Measurements from ENCODE around the gene IL9R. TPM values are rescaled to one million over a fixed set of nuclear protein-coding genes. Genes with fewer than 3 reads are reported as not detected.
"Not testable (repeated sequence)": the region's sequence is repeated elsewhere in the genome, so short reads cannot be mapped to it uniquely, and the experiment has no call there.

IL9R gene
- total RNA-seq, 6 experiments from 2014 or later, result 0.12 to 0.35 TPM; not detected in 4

DNA sequence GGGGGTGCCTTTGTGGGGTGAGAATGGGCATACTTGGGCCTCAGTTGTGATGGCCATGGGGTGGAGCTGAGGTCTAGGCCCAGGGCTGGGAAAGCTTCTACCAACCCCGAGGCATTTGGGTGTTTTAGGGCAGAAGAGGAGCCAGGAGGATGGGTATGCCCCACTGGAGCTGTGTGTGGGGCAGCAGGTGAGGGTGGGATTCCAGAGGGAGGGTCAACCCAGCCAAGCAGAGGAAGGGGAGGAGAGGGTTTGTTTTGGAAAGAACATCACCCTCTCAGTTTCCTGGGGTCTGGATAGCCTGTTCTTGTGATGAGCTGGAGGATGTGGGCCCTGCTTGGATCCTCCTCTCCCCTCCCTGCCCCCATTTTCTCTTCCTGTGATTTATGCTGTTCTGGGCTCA lies 620 bp downstream of the IL9R start:
- no peak overlapping the region for H3K27ac Mint-ChIP-seq
- no peaks in the 10 kb centered on the region for H3K36me3 Mint-ChIP-seq (ENCODE audit: low read depth)
- DNase-seq, result no peak
- TF ChIP-seq, protein P1, sequence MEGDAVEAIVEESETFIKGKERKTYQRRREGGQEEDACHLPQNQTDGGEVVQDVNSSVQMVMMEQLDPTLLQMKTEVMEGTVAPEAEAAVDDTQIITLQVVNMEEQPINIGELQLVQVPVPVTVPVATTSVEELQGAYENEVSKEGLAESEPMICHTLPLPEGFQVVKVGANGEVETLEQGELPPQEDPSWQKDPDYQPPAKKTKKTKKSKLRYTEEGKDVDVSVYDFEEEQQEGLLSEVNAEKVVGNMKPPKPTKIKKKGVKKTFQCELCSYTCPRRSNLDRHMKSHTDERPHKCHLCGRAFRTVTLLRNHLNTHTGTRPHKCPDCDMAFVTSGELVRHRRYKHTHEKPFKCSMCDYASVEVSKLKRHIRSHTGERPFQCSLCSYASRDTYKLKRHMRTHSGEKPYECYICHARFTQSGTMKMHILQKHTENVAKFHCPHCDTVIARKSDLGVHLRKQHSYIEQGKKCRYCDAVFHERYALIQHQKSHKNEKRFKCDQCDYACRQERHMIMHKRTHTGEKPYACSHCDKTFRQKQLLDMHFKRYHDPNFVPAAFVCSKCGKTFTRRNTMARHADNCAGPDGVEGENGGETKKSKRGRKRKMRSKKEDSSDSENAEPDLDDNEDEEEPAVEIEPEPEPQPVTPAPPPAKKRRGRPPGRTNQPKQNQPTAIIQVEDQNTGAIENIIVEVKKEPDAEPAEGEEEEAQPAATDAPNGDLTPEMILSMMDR (IDR thresholded peaks at IDR 0.05), result no peak
- H3K4me3 Mint-ChIP-seq, result no peak overlapping the region
- peaks cover 3% of the 10 kb centered on the region; the same call in 1 of the 2 replicates for H3K27me3 Mint-ChIP-seq (ENCODE audit: insufficient read depth)
- 0 out of 2 replicates have a peak, but pooled peaks cover 6% of the 10 kb centered on the region for H3K4me1 Mint-ChIP-seq (ENCODE audit: low read depth)
- 0 out of 2 replicates have a peak, but pooled peaks cover under 1% of the 10 kb centered on the region for H3K9me3 Mint-ChIP-seq

DNA sequence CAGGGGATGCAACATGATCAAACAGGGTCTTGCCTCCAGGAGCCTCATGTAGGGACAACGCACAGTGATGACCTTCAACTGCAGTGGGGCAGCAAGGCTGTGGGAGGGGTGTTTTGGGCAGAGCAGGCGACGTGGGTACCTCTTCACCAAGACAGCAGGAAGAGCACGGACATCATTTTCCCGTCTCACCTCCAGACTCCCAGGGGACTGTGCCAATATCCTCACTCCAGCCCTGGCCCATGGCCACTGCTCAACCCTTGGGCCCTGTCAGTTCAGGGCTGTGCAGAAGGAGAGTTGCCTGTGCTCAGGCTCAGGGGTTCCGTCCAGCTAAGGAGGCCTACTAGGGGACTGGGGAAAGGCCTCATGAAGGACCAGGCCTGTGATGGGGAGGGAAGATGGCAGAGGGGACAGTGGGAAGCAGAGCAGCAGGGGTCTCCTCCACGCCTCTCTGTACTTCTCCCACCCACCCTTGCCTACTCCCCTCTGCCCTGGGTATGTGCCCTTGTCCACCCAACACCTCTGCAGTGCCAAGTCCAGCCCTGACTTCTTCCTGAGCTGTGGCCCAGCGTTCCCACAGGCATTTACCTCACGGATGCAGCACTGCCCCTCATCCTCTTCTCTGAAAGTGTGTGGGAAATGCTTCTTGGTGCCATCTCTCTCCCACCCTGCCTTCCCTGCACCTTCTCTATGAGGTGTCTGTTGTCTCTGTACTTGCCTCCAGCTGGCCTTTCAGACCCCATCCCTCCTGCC lies 1.4 kb downstream of the IL9R start:
- no peak overlapping the region for H3K27ac Mint-ChIP-seq
- 0 out of 2 replicates have a peak, but pooled peaks cover 6% of the 10 kb centered on the region for H3K4me1 Mint-ChIP-seq (ENCODE audit: low read depth)
- TF ChIP-seq, protein P1 (IDR thresholded peaks at IDR 0.05), result no peak
- no peak overlapping the region for H3K4me3 Mint-ChIP-seq
- H3K36me3 Mint-ChIP-seq (ENCODE audit: low read depth), result no peaks in the 10 kb centered on the region
- peaks cover 3% of the 10 kb centered on the region; the same call in 1 of the 2 replicates for H3K27me3 Mint-ChIP-seq (ENCODE audit: insufficient read depth)
- H3K9me3 Mint-ChIP-seq, result 0 out of 2 replicates have a peak, but pooled peaks cover 5% of the 10 kb centered on the region
- DNase-seq, result no peak

DNA sequence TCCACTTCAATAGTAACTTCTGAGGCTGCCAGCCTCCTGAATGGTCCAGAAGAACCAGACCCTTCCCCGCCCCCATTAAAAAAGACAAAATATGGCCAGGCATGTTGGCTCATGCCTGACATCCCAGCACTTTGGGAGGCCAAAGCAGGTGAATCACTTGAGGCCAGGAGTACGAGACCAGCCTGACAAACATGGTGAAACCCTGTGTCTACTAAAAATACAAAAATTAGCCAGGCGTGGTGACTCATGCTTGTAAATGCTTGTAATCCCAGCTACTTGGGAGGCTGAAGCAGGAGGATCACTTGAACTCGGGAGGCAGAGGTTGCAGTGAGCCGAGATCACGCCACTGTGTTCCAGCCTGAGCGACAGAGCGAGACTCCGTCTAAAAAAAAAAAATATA lies 2.3 kb downstream of the IL9R start:
- H3K27ac Mint-ChIP-seq; H3K27me3 Mint-ChIP-seq (ENCODE audit: insufficient read depth); H3K4me1 Mint-ChIP-seq (ENCODE audit: low read depth); H3K4me3 Mint-ChIP-seq; H3K36me3 Mint-ChIP-seq (ENCODE audit: low read depth); H3K9me3 Mint-ChIP-seq; DNase-seq: not testable (repeated sequence)

DNA sequence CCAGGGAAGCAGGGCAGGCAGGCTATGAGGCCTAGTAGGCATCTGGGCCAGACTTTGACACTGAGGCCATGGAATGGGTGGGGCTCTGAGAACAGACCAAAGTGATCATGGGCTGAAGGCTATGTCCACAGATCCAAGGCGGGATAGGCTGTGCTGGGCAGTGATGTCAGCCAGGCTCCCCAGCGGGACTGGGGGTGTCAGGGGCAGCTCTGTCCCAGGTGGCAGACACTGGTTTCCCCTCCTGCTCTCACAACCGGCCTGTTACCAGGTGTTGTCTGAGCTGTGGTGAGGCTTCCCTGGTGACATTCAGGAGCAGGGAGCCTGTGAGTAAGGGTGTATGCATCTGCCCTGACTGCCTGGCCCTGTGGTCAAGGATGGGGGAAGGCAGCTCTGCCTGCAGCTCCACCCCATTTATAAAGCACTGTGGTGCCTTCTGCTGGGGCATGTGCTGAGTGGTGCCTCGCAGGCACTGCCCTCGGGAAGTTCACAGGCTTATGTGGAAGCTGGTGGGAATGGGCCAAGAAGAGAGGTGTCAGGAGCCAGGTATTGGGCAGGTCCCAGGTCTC lies 2.9 kb downstream of the IL9R start:
- Mint-ChIP-seq H3K4me1 (ENCODE audit: low read depth) (0 out of 2 replicates have a peak, but pooled peaks cover 6% of the 10 kb centered on the region), H3K27ac (no peak overlapping the region), H3K4me3 (no peak overlapping the region), H3K27me3 (ENCODE audit: insufficient read depth) (peaks cover 3% of the 10 kb centered on the region; the same call in 1 of the 2 replicates), H3K36me3 (ENCODE audit: low read depth) (no peaks in the 10 kb centered on the region), H3K9me3 (peaks cover 11% of the 10 kb centered on the region; the same call in 1 of the 2 replicates)
- DNase-seq, result no peak
- TF ChIP-seq, protein P1 (IDR thresholded peaks at IDR 0.05), result no peak

DNA sequence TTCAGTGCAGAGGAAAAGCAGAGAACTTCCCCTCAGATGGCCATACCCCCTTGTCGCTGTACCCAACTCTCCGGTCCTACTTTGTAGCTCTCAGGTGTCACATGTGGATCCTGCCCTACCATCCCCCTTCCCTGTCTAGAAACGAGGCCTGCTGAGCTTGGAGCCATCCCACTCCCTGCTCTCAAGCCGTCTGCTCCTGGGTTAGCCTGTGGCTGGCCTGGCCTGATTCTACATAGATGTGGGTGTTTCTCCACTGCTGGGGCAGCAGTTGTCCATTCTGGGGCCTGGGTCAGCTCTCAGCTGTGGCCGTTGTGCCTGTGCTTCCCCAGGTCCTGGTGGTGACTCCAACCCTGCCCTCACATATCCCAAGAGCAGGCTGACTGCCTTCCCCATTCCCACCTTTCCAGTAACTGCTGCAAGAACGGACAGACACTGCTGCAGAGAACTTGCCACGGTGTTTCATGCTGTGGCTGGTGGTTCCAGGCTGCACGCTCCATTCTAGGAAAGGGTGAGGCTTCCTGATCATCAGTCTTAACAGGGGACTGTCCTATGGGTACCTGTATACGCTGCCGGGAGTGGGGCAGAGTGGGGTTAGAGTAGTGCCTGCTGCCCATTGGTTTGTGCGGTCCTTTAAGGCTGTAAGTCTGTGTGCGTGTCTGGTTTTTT lies 3.6 kb downstream of the IL9R start:
- Mint-ChIP-seq H3K36me3 (ENCODE audit: low read depth) (no peaks in the 10 kb centered on the region), H3K27me3 (ENCODE audit: insufficient read depth) (peaks cover 3% of the 10 kb centered on the region; the same call in 1 of the 2 replicates), H3K9me3 (peaks cover 11% of the 10 kb centered on the region; the same call in 1 of the 2 replicates), H3K27ac (no peak overlapping the region), H3K4me1 (ENCODE audit: low read depth) (0 out of 2 replicates have a peak, but pooled peaks cover 6% of the 10 kb centered on the region), H3K4me3 (no peak overlapping the region)
- TF ChIP-seq, protein P1 (IDR thresholded peaks at IDR 0.05), result no peak
- DNase-seq, result no peak
